BLaER1 treated with 17β-estradiol and CSF1 and Interleukin-3, amounts not matched to agents 10 nM and 100 nM (cell line): ENCODE results near the gene RETREG1.
A peak's percentile ranks its signal among the peaks of the same experiment; 100 is the strongest.

Experiments
- H3K27ac ChIP-seq, 11 experiments: shearing (Covaris generic); formaldehyde crosslinking; 2 replicates each; pipeline ENCODE4 v1.8.1; 2022
- H3K27me3 ChIP-seq, 11 experiments: shearing (Covaris generic); formaldehyde crosslinking; 2 replicates each; pipeline ENCODE4 v1.8.1; 2022
- H3K36me3 ChIP-seq, 11 experiments: shearing (Covaris generic); formaldehyde crosslinking; 2 replicates each; pipeline ENCODE4 v1.8.1; 2022
- H3K4me1 ChIP-seq, 10 experiments: shearing (Covaris generic); formaldehyde crosslinking; 2 replicates each; pipeline ENCODE4 v1.8.1; 2022
- H3K4me2 ChIP-seq, 11 experiments: shearing (Covaris generic); formaldehyde crosslinking; 2 replicates each; pipeline ENCODE4 v1.8.1; 2022
- H3K4me3 ChIP-seq, 10 experiments: shearing (Covaris generic); formaldehyde crosslinking; 2 replicates each; pipeline ENCODE4 v1.8.1; 2022
- H3K9ac ChIP-seq, 11 experiments: shearing (Covaris generic); formaldehyde crosslinking; 2 replicates each; pipeline ENCODE4 v1.8.1; 2022
- H3K9me3 ChIP-seq, 11 experiments: shearing (Covaris generic); formaldehyde crosslinking; replicated peaks in 1 of 11; 2 replicates each; pipeline ENCODE4 v1.8.1; 2022
- H4K20me1 ChIP-seq, 11 experiments: shearing (Covaris generic); formaldehyde crosslinking; 2 replicates each; pipeline ENCODE4 v1.8.1; 2022
- Cebpa-rat ChIP-seq, 11 experiments: shearing (Covaris generic); IDR thresholded peaks; 2 replicates each; pipeline ENCODE4 v1.8.1; 2022

The RETREG1 gene

GRCh38 chr5:16616536-16617273, at the start of gene RETREG1:
TSS of gene RETREG1 (minus strand) at chr5:16616997. CDS start at chr5:16616971, 26 bp downstream.
- Histone ChIP-seq H3K27me3 (peaks cover 0 to 33% (median 0%) of the 10 kb centered on the region in 11 experiments; a peak in 4 of 22 replicates), H3K36me3 (no peaks in the 10 kb centered on the region; a peak in 2 of 22 replicates), H3K27ac (peak within 1 kb of the TSS; percentile 4 to 90 (median 79); a peak in 21 of 22 replicates), H3K9ac (peak within 1 kb of the TSS; percentile 72 to 93 (median 82)), H3K4me2 (peak within 1 kb of the TSS; percentile 93 to 100 (median 98)), H3K4me1 (peaks cover 37 to 72% (median 62%) of the 10 kb centered on the region in 10 experiments), H3K4me3 (peak within 1 kb of the TSS; percentile 78 to 93 (median 84)), H4K20me1 (no peaks in the 10 kb centered on the region; a peak in 1 of 22 replicates), H3K9me3 (peaks cover 0 to 10% (median 0%) of the 10 kb centered on the region in 11 experiments; a peak in 2 of 22 replicates)
- TF ChIP-seq Cebpa-rat (IDR thresholded peaks at IDR 0.05): no peak

GRCh38 chr5:16666130-16666882, 49.5 kb upstream of the RETREG1 start:
- TF ChIP-seq Cebpa-rat (IDR thresholded peaks at IDR 0.05): no peak
- Histone ChIP-seq H3K27me3 (no peaks in the 10 kb centered on the region), H3K4me3 (no peak overlapping the region), H3K27ac (peak overlapping the region in 2 of 11 experiments; percentile 9 to 40; a peak in 2 of 22 replicates), H3K36me3 (no peaks in the 10 kb centered on the region), H4K20me1 (no peaks in the 10 kb centered on the region), H3K4me2 (peak overlapping the region; percentile 36 to 79 (median 62); a peak in 21 of 22 replicates), H3K4me1 (peaks cover 8 to 46% (median 34%) of the 10 kb centered on the region in 10 experiments; a peak in 17 of 20 replicates), H3K9me3 (no peaks in the 10 kb centered on the region), H3K9ac (0 out of 22 replicates have a peak overlapping the region, but pooled peaks of 1 of the 11 experiments have one; percentile 9)

- H3K9ac ChIP-seq: no peak overlapping the region
- no peaks in the 10 kb centered on the region for H3K27me3 ChIP-seq
- TF ChIP-seq Cebpa-rat (IDR thresholded peaks at IDR 0.05): no peak
- no peaks in the 10 kb centered on the region for H3K36me3 ChIP-seq
- peak overlapping the region in 2 of 11 experiments; percentile 9 to 40; a peak in 1 of 22 replicates for H3K27ac ChIP-seq
- H3K4me3 ChIP-seq: no peak overlapping the region
- peak overlapping the region in 9 of 11 experiments; percentile 52 to 79 (median 66); a peak in 16 of 22 replicates for H3K4me2 ChIP-seq
- peaks cover 8 to 46% (median 34%) of the 10 kb centered on the region in 10 experiments; a peak in 17 of 20 replicates for H3K4me1 ChIP-seq
- no peaks in the 10 kb centered on the region for H4K20me1 ChIP-seq
- no peaks in the 10 kb centered on the region for H3K9me3 ChIP-seq
These were observed 48.8 kb upstream of the RETREG1 start for GRCh38 chr5:16665601-16666000.

GRCh38 chr5:16664368-16664767, 47.6 kb upstream of the RETREG1 start:
- no peak for TF ChIP-seq Cebpa-rat (IDR thresholded peaks at IDR 0.05)
- H4K20me1 ChIP-seq: no peaks in the 10 kb centered on the region
- H3K4me3 ChIP-seq: no peak overlapping the region
- no peaks in the 10 kb centered on the region; a peak in 1 of 22 replicates for H3K9me3 ChIP-seq
- H3K36me3 ChIP-seq: no peaks in the 10 kb centered on the region
- H3K9ac ChIP-seq: no peak overlapping the region
- peak overlapping the region in 7 of 11 experiments; percentile 7 to 79 (median 66); a peak in 9 of 22 replicates for H3K4me2 ChIP-seq
- no peak overlapping the region for H3K27ac ChIP-seq
- peaks cover 8 to 46% (median 34%) of the 10 kb centered on the region in 10 experiments; a peak in 17 of 20 replicates for H3K4me1 ChIP-seq
- H3K27me3 ChIP-seq: no peaks in the 10 kb centered on the region

- Histone ChIP-seq H3K27ac (no peak overlapping the region), H3K9ac (no peak overlapping the region; a peak in 1 of 22 replicates), H3K36me3 (no peaks in the 10 kb centered on the region), H3K4me3 (no peak overlapping the region), H3K27me3 (no peaks in the 10 kb centered on the region), H3K9me3 (peaks cover 0 to 5% (median 0%) of the 10 kb centered on the region in 11 experiments; a peak in 3 of 22 replicates), H4K20me1 (no peaks in the 10 kb centered on the region), H3K4me1 (peaks cover 8 to 46% (median 34%) of the 10 kb centered on the region in 10 experiments; a peak in 17 of 20 replicates), H3K4me2 (peak overlapping the region in 6 of 11 experiments; percentile 14 to 79 (median 68); a peak in 10 of 22 replicates)
- 0 out of 22 replicates have a peak, but pooled peaks of 1 of the 11 experiments have one; percentile 9 for TF ChIP-seq Cebpa-rat (IDR thresholded peaks at IDR 0.05)
These were observed 47.0 kb upstream of the RETREG1 start for GRCh38 chr5:16663840-16664239.

GRCh38 chr5:16661713-16662112, 44.9 kb upstream of the RETREG1 start:
- no peak overlapping the region for H3K9ac ChIP-seq
- peaks cover 9 to 35% (median 34%) of the 10 kb centered on the region in 10 experiments; a peak in 19 of 20 replicates for H3K4me1 ChIP-seq
- H3K4me3 ChIP-seq: no peak overlapping the region

GRCh38 chr5:16660982-16661381, 44.2 kb upstream of the RETREG1 start:
- Histone ChIP-seq H3K9me3 (peaks cover 0 to 13% (median 0%) of the 10 kb centered on the region in 11 experiments; a peak in 5 of 22 replicates), H3K4me1 (peaks cover 8 to 30% (median 27%) of the 10 kb centered on the region in 10 experiments; a peak in 19 of 20 replicates), H3K4me3 (no peak overlapping the region), H3K9ac (no peak overlapping the region), H3K4me2 (no peak overlapping the region), H3K27ac (no peak overlapping the region), H3K27me3 (no peaks in the 10 kb centered on the region), H4K20me1 (no peaks in the 10 kb centered on the region), H3K36me3 (no peaks in the 10 kb centered on the region)
- no peak for TF ChIP-seq Cebpa-rat (IDR thresholded peaks at IDR 0.05)

More at GRCh38 chr5:16661713-16662112, 44.9 kb upstream of the RETREG1 start:
- no peaks in the 10 kb centered on the region for H3K27me3 ChIP-seq
- no peak overlapping the region for H3K4me2 ChIP-seq
- no peaks in the 10 kb centered on the region for H4K20me1 ChIP-seq
- no peak for TF ChIP-seq Cebpa-rat (IDR thresholded peaks at IDR 0.05)
- H3K27ac ChIP-seq: no peak overlapping the region
- H3K9me3 ChIP-seq: peaks cover 0 to 13% (median 0%) of the 10 kb centered on the region in 11 experiments; a peak in 5 of 22 replicates
- H3K36me3 ChIP-seq: no peaks in the 10 kb centered on the region

GRCh38 chr5:16659536-16659935, 42.7 kb upstream of the RETREG1 start:
- H3K36me3 ChIP-seq: no peaks in the 10 kb centered on the region

More at GRCh38 chr5:16659536-16659935, 42.7 kb upstream of the RETREG1 start:
- H4K20me1 ChIP-seq: no peaks in the 10 kb centered on the region
- no peak overlapping the region for H3K4me2 ChIP-seq
- H3K9me3 ChIP-seq: peaks cover 0 to 13% (median 0%) of the 10 kb centered on the region in 11 experiments; a peak in 5 of 22 replicates
- H3K4me1 ChIP-seq: peaks cover 6 to 20% (median 12%) of the 10 kb centered on the region in 10 experiments; a peak in 18 of 20 replicates
- H3K27me3 ChIP-seq: no peaks in the 10 kb centered on the region
- TF ChIP-seq Cebpa-rat (IDR thresholded peaks at IDR 0.05): no peak
- H3K27ac ChIP-seq: no peak overlapping the region
- no peak overlapping the region for H3K4me3 ChIP-seq
- H3K9ac ChIP-seq: no peak overlapping the region
